CD4-positive, alpha-beta T cell treated with Interleukin-12 subunit alpha and Interleukin-12 subunit beta, for 1 hour (primary cell): ENCODE data around the gene FTO.

Source experiments
- DNase-seq: peaks from one replicate; pipeline ENCODE4 v3.0.0-alpha.2; 2020

FTO gene

DNA sequence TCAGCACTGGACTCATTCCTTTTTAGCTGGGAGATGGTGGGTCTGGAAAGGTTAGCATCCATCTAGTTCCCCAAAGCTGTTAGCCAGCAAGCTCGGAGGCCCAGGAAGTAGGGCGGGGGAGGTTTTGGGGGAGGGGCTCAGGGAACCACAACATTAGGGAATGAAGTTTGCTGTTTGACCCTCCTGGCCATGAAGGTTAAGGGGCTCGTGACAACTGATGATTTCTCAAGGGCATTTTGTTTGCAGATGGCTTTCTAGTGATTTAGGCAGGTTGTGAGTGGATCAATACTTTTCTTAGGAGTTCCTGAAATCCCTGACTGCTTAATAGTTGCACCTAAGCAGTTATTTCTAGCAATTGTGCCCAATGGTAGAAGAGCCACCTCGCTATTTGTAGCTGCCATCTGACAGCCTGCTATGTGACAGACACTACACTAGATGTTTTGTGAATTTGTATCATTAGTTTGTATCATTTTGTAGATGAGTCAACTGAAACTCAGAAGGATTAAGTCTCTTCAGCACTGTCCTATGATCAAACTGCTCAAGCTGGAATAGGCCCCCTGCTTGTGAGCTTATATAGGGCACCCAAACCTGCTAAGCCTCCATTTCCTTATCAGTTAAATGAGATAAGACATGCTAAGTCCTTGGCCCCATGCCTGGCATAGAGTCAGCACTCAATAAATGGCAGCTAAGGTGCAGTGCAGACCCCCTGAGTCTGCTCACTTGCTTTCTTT lies 436.3 kb downstream of the FTO start:
- DNase-seq: no peak

DNA sequence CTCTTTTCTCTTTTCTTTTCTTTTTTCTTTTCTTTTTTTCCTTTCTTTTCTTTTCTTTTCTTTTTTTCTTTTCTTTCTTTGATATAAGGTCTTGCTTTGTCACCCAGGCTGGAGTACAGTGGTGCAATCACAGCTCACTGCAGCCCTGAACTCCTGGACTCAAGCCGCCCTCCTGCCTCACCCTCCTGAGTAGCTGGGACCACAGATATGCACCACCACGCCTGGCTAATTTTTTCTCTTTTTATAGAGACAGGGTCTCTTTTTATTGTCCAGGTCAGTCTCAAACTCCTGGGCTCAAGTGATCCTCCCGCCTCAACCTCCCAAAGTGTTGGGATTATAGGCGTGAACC lies 436.8 kb downstream of the FTO start:
- no peak for DNase-seq

DNA sequence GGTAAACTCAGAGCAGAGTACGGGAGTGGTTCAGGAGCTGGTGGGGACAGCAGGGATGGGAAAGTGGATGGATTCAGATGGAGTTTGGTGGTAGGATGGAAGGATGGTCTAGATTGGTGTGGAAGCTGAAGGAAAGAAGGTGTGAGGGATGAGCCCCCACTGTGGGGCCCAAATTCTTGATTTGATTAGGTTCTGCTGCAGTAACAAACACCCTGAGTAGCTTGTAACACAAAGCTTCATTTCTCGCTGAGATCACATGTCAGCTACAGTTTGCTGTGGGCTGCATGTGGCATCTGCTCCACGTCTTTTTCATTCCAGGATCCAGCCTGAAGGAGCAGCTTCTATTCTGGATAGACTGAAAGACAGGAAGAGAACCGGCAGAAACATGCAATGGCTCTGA lies 438.8 kb downstream of the FTO start:
- DNase-seq: no peak

DNA sequence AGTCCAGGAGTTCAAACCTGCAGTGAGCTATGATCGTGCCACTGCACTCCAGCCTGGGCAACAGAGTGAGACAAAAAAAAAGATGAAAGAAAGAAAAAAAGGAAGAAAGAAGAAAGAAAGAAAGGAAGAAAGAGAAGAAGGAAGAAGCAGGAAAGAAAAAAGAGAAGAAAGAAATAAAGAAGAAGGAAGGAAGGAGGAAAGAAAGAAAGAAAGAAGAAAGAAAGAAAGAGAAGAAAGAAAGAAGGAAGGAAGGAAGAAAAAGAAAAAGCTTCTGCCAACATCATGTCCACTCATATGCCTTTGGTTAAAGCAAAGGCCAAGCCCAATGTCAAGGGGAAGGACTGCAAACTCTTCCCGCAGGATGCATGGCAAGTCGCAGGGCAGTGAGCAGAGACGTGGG lies 439.5 kb downstream of the FTO start:
- no peak for DNase-seq

DNA sequence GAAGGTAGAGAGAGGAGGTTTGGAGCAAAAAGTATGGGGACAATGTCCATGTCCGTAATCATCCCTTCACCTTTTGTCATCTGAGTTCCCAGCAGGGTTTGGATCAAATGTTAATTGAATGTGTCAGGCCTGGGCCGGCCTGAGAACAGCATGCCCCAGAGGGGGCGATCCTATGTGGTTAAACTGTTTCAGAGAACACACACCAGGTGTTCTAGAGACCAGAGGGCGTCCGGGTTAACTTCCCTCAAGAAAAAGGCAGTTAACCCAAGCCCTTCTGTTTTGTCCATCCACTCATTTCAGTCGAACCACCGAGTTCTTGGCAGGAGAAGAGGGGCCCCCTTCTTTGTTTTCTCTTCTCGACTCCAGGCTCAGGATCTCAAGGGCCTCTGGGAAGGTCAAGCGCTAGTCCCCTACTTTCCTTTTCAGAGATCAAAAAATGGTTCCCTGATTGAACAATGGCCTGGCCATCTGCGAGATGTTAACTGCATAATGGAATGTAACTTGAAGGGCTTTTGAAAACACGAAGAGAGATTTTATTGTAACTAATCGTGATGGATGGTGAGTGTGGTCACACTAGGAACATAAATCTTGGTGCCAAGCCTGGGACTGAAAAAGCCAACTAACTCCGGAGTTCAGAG lies 440.1 kb downstream of the FTO start:
- no peak for DNase-seq

DNA sequence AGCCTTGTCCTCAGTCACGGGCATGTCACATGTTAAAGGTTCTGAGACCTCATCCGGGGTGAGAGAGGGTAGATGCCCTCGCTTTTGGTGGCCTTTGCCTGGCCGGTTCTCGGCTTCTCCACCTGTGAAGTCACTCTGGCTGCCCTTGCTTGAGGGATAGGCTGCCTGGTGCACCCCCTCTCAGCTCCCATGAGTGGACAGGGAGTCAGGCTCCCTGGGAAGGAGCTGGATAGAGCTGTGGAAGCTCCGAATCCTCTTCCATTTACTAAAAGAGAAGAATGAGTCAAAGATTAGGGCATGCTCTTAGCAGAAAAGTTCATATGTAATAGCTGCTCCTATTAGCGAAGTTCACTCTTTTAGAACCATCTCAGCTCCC lies 440.6 kb downstream of the FTO start:
- DNase-seq: no peak

DNA sequence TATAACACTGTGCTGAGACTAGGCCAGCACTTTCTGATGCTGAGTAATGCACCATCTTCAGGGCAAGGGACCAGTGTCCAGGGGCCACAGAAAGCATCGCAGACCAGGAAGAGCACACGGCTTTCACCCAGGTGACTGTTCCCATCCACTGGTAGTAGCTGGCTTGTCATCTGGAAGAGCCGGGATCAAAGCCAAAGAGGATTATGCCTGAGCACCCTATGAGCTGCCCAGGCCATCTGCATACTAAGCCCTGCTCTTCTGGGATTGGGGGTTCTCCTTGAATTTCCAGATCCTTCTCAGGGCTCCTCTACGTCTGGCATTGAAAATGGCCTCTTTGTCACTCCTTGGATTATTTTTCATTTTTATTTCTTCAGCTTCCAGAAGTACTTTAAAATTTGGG lies 441.9 kb downstream of the FTO start:
- no peak for DNase-seq

DNA sequence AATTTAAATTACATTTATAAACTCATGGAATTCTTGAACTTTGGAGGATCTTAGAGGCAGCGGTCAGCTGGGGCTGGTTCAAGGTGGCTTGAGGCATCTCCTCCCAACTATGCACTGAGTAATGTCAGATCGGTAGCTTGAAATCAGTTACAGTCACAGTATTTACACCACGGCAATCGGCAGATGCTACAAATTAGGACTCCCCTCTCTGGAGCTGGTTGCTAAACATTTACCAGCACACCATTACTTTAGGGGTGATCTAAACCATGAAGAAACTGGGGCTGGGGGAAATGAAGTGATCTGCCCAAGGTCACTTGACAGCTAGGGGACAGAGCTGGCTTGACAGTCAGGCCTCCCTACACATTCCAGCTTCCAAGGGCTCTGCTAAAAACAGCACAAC lies 445.0 kb downstream of the FTO start:
- DNase-seq: no peak

DNA sequence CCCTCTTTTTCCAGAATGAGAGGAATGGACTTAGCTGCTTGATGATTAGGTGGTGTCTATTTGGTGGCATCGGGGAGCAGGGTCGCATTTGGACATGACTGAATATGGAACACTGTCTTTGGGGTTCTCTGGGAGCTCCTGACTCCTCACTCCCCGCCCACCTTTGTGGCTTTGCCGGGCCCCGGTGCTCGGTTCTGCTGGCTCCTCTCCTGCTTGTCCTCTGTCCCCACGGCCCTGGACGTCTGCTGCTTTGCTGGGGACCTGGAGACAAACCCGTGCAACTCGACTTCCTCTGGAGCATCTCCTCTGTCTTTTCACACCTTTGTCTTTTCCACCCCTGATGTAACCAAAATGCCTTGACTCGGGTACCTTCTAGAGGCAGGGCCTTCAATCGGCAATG lies 446.9 kb downstream of the FTO start:
- no peak for DNase-seq

DNA sequence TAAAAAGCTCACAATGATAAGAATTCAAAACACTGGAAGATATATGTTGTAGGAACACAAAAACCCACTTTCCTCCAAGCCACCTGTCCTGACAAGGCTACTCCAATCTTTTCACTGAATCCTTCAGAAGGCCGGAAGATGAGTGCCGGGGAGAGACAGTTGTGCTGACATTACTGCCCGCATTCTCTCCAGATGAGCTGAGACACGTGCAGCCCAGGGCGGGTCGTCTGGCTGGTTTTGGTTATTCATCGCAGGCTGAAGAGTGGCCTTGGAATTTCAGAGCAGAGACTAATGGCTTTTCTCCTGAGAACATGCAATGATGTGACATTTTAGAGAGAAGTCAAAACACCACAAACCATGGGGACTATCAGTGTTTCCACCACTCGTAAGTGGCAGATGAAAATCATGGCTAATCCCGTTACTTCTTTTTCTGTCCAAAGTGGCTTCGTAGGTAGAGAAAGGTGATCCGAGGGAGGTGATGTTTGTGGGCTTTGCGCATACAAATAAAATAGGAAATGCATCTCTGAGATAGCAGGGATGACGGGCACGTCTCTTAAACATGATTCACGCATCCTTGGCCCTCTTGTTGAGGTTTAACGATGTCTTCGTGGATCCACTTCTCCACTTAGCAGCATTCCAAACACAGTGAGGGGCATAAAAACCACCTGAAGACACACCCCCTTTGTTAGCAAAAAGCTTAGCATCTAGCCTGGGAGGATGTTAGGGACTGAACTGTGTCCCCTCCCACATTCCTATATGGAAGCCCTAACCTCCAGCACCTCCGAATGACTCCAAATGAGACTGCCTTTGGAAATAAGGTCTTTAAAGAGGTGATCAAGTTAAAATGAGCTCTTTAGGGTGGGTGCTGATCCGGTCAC lies 448.6 kb downstream of the FTO start:
- no peak for DNase-seq

DNA sequence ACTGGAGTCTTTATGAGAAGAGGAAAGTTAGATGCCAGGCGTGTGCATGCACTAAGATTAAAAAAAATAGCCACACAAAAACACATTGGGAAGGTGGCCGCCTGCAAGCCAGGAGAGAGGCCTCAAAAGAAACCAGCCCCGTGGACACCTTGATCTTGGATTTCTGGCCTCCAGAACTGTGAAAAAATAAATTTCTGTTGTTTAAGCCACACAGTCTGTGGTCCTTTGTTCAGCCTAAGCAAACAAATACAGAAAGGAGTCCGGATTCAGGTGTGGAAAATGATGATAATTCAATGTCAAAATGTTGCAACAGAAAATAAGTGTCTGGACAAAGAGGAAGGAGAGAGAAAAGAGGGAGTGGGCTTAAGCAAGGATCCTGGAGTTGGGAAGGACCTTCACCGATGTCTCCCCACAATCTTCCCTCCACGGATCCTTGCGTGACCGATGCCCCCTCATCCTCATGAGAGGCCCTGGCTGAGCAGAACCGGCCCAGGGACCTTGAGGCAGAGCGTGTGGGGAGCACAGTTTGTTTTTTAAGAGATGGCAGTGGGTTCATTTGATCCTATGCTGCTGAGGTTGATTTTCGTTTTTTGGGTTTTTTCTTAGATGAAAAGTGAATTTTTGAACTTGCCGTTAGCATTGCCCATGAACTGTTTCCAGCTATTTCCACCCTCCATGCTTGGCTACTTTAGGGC lies 449.4 kb downstream of the FTO start:
- no peak for DNase-seq

DNA sequence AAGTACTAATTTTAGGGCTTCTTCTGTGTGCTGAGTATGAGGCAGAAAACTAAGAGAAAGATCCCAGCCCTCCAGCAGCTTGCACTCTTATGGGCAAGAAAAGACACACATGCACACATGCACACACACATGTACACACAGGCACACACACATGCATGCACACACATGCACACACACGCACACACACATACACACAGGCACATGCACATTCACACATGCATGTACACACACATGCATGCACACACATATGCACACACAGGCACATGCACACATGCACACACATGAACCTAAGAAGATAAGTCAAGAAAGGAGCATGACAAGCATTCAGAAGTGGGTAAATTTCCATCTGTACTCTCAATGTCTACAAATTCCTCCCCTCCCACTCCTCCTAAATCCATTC lies 452.4 kb downstream of the FTO start:
- DNase-seq: no peak

DNA sequence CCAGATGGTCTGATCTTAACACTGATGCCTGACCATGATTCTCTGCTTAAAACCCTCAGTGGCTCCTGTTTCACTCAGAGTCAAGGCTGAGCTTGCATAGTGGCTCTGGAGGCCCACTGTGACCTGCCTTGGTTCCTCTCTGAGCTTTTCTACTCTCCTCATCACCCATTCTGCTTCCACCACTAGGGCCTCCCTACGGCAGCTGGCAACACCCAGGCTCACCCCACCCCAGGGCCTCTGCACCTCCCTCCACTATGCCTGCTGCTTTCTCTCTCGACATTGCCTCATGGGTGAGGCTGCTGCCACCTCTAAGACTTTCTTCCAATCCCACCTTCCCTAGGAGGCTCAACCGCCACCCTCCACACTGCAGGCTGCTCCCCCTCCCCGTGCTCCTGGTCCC lies 455.0 kb downstream of the FTO start:
- DNase-seq: no peak

DNA sequence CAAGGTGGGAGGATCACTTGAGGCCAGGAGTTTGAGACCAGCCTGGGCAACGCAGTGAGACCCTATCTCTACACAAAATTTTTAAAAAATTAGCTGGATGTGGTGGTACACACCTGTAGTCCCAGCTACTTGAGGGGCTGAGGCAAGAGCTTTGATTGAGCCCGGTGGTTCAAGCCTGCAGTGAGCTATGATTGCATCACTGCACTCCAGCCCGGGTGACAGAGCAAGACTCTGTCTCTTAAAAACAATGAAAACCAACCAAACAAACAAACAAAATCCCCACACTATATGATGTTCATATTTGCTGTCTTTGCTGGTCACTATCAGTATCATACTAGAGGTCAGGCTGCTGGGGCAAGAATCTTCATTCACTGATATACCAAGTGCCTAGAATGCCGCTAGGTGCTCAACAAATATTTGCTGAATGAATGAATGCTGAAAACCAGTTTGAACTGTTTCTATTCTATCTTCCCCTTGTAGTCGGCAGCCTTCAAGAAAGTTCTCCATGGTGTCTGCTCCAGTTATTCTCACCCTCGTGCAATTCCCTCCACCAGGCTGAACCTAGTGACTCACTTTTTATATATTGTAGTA lies 455.6 kb downstream of the FTO start:
- DNase-seq: no peak

DNA sequence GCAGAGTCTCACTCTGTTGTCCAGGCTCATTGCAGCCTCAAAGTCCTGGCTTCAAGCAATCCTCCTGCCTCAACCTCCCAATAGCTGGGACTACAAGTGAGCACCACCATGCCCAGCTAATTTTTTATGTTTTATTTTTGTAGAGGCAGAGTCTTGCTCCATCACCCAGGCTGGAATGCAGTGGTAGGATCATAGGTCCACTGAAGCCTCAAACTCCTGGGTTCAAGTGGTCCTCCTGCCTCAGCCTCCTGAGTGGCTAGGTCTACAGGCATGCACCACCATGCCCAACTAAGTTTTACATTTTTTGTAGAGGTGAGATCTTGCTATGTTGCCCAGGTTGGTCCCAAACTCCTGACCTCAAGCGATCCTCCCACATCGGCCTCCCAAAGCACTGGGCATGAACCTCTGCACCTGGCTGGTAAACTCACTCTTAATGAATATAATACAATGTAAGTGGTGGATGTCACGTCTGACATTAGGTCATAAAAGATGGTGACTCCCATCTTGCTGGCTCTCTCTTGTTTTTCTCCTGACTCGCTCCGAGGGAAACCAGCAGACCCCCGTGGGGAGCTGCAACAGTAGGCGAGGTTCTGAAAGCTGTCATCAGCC lies 456.4 kb downstream of the FTO start:
- DNase-seq: no peak

DNA sequence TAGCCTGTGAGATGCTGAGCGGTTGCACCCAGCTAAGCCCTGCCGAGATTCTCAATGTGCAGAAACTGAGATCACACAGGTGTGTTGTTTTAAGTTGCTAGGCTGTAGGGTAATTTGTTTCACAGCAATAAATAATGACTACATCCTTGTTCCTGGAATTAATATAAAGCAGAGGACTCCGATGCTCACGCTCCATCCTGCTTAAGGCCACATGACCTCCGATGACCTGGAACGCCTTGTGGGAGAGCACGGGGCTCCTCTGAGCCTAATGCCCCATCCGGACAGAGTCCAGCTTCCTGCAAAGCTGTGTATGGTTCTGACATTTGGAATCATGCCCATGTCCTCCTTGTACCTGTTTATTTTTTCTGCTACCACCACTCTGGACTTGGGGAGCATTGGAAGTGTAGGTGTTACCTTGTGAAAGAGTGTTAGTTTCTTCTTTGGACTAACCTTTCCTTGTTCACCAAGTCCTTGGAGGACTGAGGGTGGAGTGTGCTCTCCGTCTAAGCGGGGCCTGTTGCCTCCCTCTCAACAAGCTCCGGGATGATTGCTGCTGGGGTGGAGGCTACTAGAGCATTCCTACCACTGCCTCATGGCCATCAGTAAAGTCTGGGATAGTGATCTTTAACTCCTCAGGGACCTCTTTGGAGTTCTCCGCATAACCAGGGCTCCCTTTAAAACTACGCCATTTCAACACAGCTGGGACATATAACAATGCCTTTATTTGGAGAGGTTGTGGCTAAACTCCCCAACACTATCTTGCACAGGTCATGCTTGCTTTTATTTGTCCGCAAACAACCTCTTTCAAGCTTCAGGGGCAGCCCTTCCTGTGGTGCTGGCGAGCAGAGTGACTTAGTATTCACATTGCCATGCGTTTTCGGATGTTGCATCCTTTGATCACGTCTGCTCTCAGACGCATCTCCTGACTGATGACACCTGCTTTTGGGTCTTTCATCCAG lies 457.3 kb downstream of the FTO start:
- no peak for DNase-seq

DNA sequence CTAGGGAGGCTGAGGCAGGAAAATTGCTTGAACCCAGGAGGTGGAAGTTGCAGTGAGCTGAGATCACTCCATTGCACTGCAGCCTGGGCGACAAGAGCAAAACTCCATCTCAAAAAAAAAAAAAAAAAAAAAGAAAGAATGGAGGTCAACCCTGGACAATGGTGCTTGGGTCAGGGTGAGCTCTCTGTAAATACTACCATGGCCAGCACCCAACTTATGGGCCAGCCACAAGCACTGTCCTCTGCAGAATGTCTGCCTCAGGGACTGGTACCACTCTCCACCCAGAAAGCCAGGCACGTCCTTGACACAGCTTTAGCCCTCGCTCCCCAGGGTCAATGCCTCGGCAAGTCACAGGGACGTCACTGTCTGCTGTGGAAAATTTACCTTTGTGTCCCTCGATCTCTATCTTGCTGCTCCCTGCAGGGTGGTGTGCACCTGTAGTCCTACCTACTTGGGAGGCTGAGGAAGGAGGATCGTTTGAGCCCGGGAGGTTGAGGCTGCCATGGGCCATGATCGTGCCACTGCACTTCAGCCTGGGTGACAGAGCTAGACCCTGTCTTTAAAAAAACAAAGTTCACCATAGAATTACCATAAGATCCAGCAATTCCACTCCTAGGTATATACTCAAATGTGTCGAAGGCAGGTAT lies 459.4 kb downstream of the FTO start:
- no peak for DNase-seq

DNA sequence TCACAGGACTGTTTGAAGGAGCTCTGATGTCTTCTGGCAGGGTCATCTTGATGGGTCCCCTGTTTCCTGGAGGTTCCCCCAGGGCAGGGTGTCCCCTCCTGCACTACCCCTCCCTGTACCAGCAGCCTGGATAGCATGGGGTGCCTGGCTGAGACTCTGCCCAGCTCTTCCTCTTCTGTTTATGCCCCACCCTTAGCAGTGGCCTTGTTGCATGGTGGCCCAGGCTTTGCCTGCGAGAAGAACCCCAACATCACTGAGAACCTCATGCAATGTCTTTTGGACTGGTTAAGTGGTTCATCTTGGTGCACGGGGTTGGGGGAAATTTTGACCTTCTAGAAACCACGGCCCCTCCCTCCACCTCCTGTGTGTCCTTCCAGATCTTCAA lies 460.8 kb downstream of the FTO start:
- DNase-seq: no peak

DNA sequence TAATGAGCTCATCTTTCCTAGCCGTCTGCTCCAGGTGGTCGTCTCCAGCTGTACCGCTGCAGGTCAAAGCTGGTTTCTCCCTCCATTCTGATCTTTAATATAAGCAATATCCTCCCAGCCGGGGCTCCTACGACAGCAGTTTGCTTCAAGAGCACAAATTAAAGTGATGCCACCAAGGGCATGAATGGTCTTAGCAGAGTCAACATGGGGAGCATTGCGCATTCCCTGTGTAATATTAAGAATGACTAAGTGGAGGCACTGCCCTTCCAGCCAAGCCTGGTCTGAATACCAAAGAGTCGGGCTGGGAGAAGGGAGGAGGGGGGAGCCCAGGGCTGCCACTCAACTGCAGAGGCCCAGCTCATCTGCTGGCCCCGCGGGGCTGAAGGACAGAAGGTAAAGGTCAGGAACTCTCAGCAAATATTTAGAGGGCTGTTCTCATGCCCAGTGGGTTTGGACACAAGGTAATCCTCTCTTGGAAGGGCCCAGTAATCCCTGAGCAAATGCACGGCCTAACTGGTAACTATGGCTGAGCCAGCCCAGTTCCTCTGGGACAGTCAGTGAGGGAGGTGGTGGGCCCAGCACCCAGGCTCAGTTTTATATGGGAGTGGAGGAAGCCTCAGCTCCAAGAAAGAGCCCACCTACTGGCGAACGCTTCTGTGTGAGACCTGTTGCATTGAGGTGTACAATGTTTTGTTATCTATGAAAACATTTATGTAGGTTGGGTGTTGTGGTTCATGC lies 461.4 kb downstream of the FTO start:
- DNase-seq: no peak
